Endometrium (tissue), 2 donors: Measurements from ENCODE around the gene ATP2C2.
"Not testable (repeated sequence)": the region's sequence is repeated elsewhere in the genome, so short reads cannot be mapped to it uniquely, and the experiment has no call there.

Source experiments
- FAIRE-seq: peaks from 2 replicates; lab custom pipeline; 2012; peaks lifted over from hg19 to GRCh38; lab: Jason Lieb, UNC
- donor health status: control.
- donor health status: control.

ATP2C2 gene

GRCh38 chr16:84451010-84451676 is 82.8 kb downstream of the ATP2C2 start:
- FAIRE-seq = not testable (repeated sequence)

GRCh38 chr16:84451781-84452180 is 83.4 kb downstream of the ATP2C2 start:
- FAIRE-seq = no peak

GRCh38 chr16:84453061-84453752 is 84.9 kb downstream of the ATP2C2 start:
- FAIRE-seq = no peak

- no peak for FAIRE-seq
Observed at GRCh38 chr16:84454611-84455010, 86.3 kb downstream of the ATP2C2 start.

GRCh38 chr16:84455031-84455430 is 86.7 kb downstream of the ATP2C2 start:
- FAIRE-seq = no peak

GRCh38 chr16:84458606-84459532 is 90.5 kb downstream of the ATP2C2 start:
- FAIRE-seq = no peak

- FAIRE-seq = no peak
Observed at GRCh38 chr16:84459533-84459894, 91.2 kb downstream of the ATP2C2 start.

GRCh38 chr16:84459941-84460405 is 91.6 kb downstream of the ATP2C2 start:
- FAIRE-seq = no peak

- FAIRE-seq = no peak
Observed at GRCh38 chr16:84460406-84461028, 92.2 kb downstream of the ATP2C2 start.

- no peak for FAIRE-seq
Observed at GRCh38 chr16:84461029-84461412, 92.7 kb downstream of the ATP2C2 start.

- no peak for FAIRE-seq
Observed at GRCh38 chr16:84461413-84462295, 93.3 kb downstream of the ATP2C2 start.

GRCh38 chr16:84462296-84463210 is 94.2 kb downstream of the ATP2C2 start:
- no peak for FAIRE-seq

- no peak for FAIRE-seq
Observed at GRCh38 chr16:84463221-84463620, 94.9 kb downstream of the ATP2C2 start.

GRCh38 chr16:84464116-84464515 is 95.8 kb downstream of the ATP2C2 start:
- FAIRE-seq = no peak

GRCh38 chr16:84465154-84465553 is 96.8 kb downstream of the ATP2C2 start:
- FAIRE-seq = no peak

GRCh38 chr16:84466692-84467091 is 98.4 kb downstream of the ATP2C2 start:
- FAIRE-seq = no peak

GRCh38 chr16:84467256-84467655 is 98.9 kb downstream of the ATP2C2 start:
- FAIRE-seq = no peak

- no peak for FAIRE-seq
Observed at GRCh38 chr16:84467709-84468108, 99.4 kb downstream of the ATP2C2 start.

- no peak for FAIRE-seq
Observed at GRCh38 chr16:84471316-84471715, 103.0 kb downstream of the ATP2C2 start.

GRCh38 chr16:84471966-84472365 is 103.6 kb downstream of the ATP2C2 start:
- no peak for FAIRE-seq
